Osteocyte (in vitro differentiated cells): ENCODE data around the gene NLGN1. TPM values are rescaled to one million over a fixed set of nuclear protein-coding genes. Genes with fewer than 3 reads are reported as not detected.
"Not testable (repeated sequence)": the region's sequence is repeated elsewhere in the genome, so short reads cannot be mapped to it uniquely, and the experiment has no call there.

ENCODE experiments used
- DNase-seq: peaks from one replicate; pipeline ENCODE4 v3.0.0; 2021; ENCODE audit warnings: mixed read lengths; ENCODE audit not compliant: unreplicated experiment; ENCODE audit errors: extremely low spot score
- H3K27ac Mint-ChIP-seq: one replicate; pipeline ENCODE4 v1.8.0; 2021; ENCODE audit warnings: mild to moderate bottlenecking, mixed read lengths; ENCODE audit not compliant: unreplicated experiment
- H3K27me3 Mint-ChIP-seq: one replicate; pipeline ENCODE4 v1.8.0; 2021; ENCODE audit warnings: mixed read lengths; ENCODE audit not compliant: unreplicated experiment
- H3K36me3 Mint-ChIP-seq: one replicate; pipeline ENCODE4 v1.8.0; 2021; ENCODE audit warnings: mixed read lengths; ENCODE audit not compliant: unreplicated experiment
- H3K4me1 Mint-ChIP-seq: one replicate; pipeline ENCODE4 v1.8.0; 2021; ENCODE audit warnings: mixed read lengths; ENCODE audit not compliant: unreplicated experiment
- H3K4me3 Mint-ChIP-seq: one replicate; pipeline ENCODE4 v1.8.0; 2021; ENCODE audit warnings: mild to moderate bottlenecking, moderate library complexity, mixed read lengths; ENCODE audit not compliant: unreplicated experiment
- H3K9me3 Mint-ChIP-seq: one replicate; pipeline ENCODE4 v1.8.0; 2021; ENCODE audit warnings: mixed read lengths; ENCODE audit not compliant: unreplicated experiment
- CTCF ChIP-seq: fragments of 200-600 bp; sonication (generic); IDR thresholded peaks from 2 replicates; pipeline ENCODE4 v1.5.0; 2021; ENCODE audit warnings: antibody characterized with exemption, mild to moderate bottlenecking, moderate library complexity
- total RNA-seq: library from RNA; stranded (reverse); gene quantifications from 2 replicates; pipeline ENCODE4 v1.2.1, GENCODE V29; 2021

Gene NLGN1
- total RNA-seq, 1 donor from 2014 or later: 3.9 TPM

GRCh38 chr3:173529062-173529711 is 131.6 kb downstream of the NLGN1 start:
- Mint-ChIP-seq H3K27ac (no peak overlapping the region), H3K4me1 (no peaks in the 10 kb centered on the region), H3K27me3 (peaks cover 4% of the 10 kb centered on the region), H3K4me3 (no peak overlapping the region), H3K9me3 (peaks cover 30% of the 10 kb centered on the region), H3K36me3 (no peaks in the 10 kb centered on the region)
- no peak for DNase-seq
- TF ChIP-seq CTCF: peak; percentile 38

GRCh38 chr3:173531602-173532001 is 134.1 kb downstream of the NLGN1 start:
- Mint-ChIP-seq H3K9me3 (peaks cover 13% of the 10 kb centered on the region), H3K4me3 (no peak overlapping the region), H3K27ac (no peak overlapping the region), H3K4me1 (no peaks in the 10 kb centered on the region), H3K27me3 (peaks cover 4% of the 10 kb centered on the region), H3K36me3 (no peaks in the 10 kb centered on the region)
- no peak for DNase-seq
- no peak for TF ChIP-seq CTCF

- Mint-ChIP-seq H3K9me3 (no peaks in the 10 kb centered on the region), H3K27ac (no peak overlapping the region), H3K36me3 (no peaks in the 10 kb centered on the region), H3K4me3 (no peak overlapping the region), H3K27me3 (peaks cover 4% of the 10 kb centered on the region), H3K4me1 (no peaks in the 10 kb centered on the region)
- no peak for DNase-seq
- no peak for TF ChIP-seq CTCF
These were observed 140.9 kb downstream of the NLGN1 start for GRCh38 chr3:173538410-173538809.

- not testable (repeated sequence) for H3K36me3 Mint-ChIP-seq, H3K27me3 Mint-ChIP-seq, H3K9me3 Mint-ChIP-seq, H3K4me3 Mint-ChIP-seq, H3K4me1 Mint-ChIP-seq, DNase-seq, H3K27ac Mint-ChIP-seq
These were observed 148.0 kb downstream of the NLGN1 start for GRCh38 chr3:173545590-173545989.

- no peak overlapping the region for H3K27ac Mint-ChIP-seq
- H3K9me3 Mint-ChIP-seq: no peaks in the 10 kb centered on the region
- no peaks in the 10 kb centered on the region for H3K36me3 Mint-ChIP-seq
- H3K27me3 Mint-ChIP-seq: peaks cover 3% of the 10 kb centered on the region
- no peaks in the 10 kb centered on the region for H3K4me1 Mint-ChIP-seq
- H3K4me3 Mint-ChIP-seq: no peak overlapping the region
- DNase-seq: no peak
- no peak for TF ChIP-seq CTCF
These were observed 149.5 kb downstream of the NLGN1 start for GRCh38 chr3:173547070-173547469.

GRCh38 chr3:173548261-173548660 is 150.7 kb downstream of the NLGN1 start:
- H3K27me3 Mint-ChIP-seq: no peaks in the 10 kb centered on the region
- H3K27ac Mint-ChIP-seq: no peak overlapping the region
- no peak for DNase-seq
- no peaks in the 10 kb centered on the region for H3K4me1 Mint-ChIP-seq
- H3K36me3 Mint-ChIP-seq: no peaks in the 10 kb centered on the region
- no peak for TF ChIP-seq CTCF
- no peaks in the 10 kb centered on the region for H3K9me3 Mint-ChIP-seq
- H3K4me3 Mint-ChIP-seq: no peak overlapping the region
